IMR-90 (cell line): ENCODE data around the gene RIC8A. TPM values are rescaled to one million over a fixed set of nuclear protein-coding genes. Genes with fewer than 3 reads are reported as not detected.

ENCODE experiments used
- ATAC-seq: fragments of 200-7000 bp; cut with Tn5 transposase; 2 replicates; pipeline ENCODE4 v1.9.1; 2020; ENCODE audit warnings: low read depth, mild to moderate bottlenecking, moderate library complexity
- BruUV-seq: library from RNA; stranded (reverse); fragments of 400-500 nt; replicated peaks from 2 replicates; lab custom pipeline; 2021; lab: Mats Ljungman, UMichigan
- CTCF ChIA-PET: fragments of 300-600 bp; formaldehyde crosslinking; extraction: SDS; loops from one replicate; lab custom pipeline; 2021; ENCODE audit warnings: antibody characterized with exemption; lab: Yijun Ruan, JAX
- POLR2A ChIA-PET: fragments of 300-600 bp; sonication (Branson Sonifier 250); formaldehyde crosslinking; loops from one replicate; lab custom pipeline; 2022; ENCODE audit warnings: antibody characterized with exemption; ENCODE audit not compliant: unreplicated experiment; lab: Charles Lee
- DNase-seq: peaks from one replicate; pipeline ENCODE4 v3.0.0; 2013
- H2AFZ ChIP-seq: replicated peaks from 2 replicates; pipeline ENCODE3; 2013; ENCODE audit warnings: low read length, mild to moderate bottlenecking; ENCODE audit not compliant: poor library complexity
- H2AK5ac ChIP-seq: 2 replicates; pipeline ENCODE4 v1.6.1; 2013; ENCODE audit warnings: low read depth, low read length, inconsistent platforms
- H2AK9ac ChIP-seq: replicated peaks from 2 replicates; pipeline ENCODE3; 2013; ENCODE audit warnings: mild to moderate bottlenecking, low read depth, low read length, moderate library complexity; ENCODE audit not compliant: poor library complexity
- H2BK120ac ChIP-seq: 2 replicates; pipeline ENCODE4 v1.6.1; 2013; ENCODE audit warnings: low read depth, low read length, inconsistent platforms
- H2BK15ac ChIP-seq: 3 replicates; pipeline ENCODE4 v1.6.1; 2013; ENCODE audit warnings: low read depth, low read length, inconsistent platforms
- H2BK20ac ChIP-seq: 2 replicates; pipeline ENCODE4 v1.6.1; 2013; ENCODE audit warnings: low read depth, mild to moderate bottlenecking, inconsistent platforms, low read length, moderate library complexity
- H2BK5ac ChIP-seq: 2 replicates; pipeline ENCODE4 v1.6.1; 2013; ENCODE audit warnings: mild to moderate bottlenecking, low read depth, low read length, inconsistent platforms; ENCODE audit not compliant: poor library complexity, severe bottlenecking
- H3K14ac ChIP-seq: replicated peaks from 2 replicates; pipeline ENCODE4 v1.6.1; 2013; ENCODE audit warnings: low read depth, low read length, inconsistent platforms
- H3K18ac ChIP-seq: 2 replicates; pipeline ENCODE4 v1.6.1; 2013; ENCODE audit warnings: low read depth, low read length, control low read depth
- H3K23ac ChIP-seq: 2 replicates; pipeline ENCODE4 v1.6.1; 2013; ENCODE audit warnings: low read depth, low read length, inconsistent platforms
- H3K27ac ChIP-seq: 2 replicates; pipeline ENCODE4 v1.5.1; 2013; ENCODE audit warnings: mild to moderate bottlenecking, control low read depth, low read length; ENCODE audit not compliant: insufficient read depth
- H3K27me3 ChIP-seq: 2 replicates; pipeline ENCODE4 v1.6.1; 2013; ENCODE audit warnings: low read length; ENCODE audit not compliant: control insufficient read depth, insufficient read depth
- H3K36me3 ChIP-seq: 2 replicates; pipeline ENCODE4 v1.6.1; 2013; ENCODE audit warnings: low read length, mixed read lengths; ENCODE audit not compliant: control insufficient read depth, insufficient read depth
- H3K4ac ChIP-seq: 2 replicates; pipeline ENCODE4 v1.6.1; 2013; ENCODE audit warnings: low read depth, low read length, inconsistent platforms
- H3K4me1 ChIP-seq: 2 replicates; pipeline ENCODE4 v1.6.1; 2013; ENCODE audit warnings: low read length, mixed read lengths; ENCODE audit not compliant: control insufficient read depth, insufficient read depth
- H3K4me2 ChIP-seq: 2 replicates; pipeline ENCODE4 v1.6.1; 2013; ENCODE audit warnings: low read depth, mild to moderate bottlenecking, control low read depth, low read length, moderate library complexity
- H3K4me3 ChIP-seq: 2 replicates; pipeline ENCODE4 v1.5.1; 2013; ENCODE audit warnings: low read depth, mild to moderate bottlenecking, control low read depth, low read length, moderate library complexity; ENCODE audit not compliant: insufficient read depth
- H3K56ac ChIP-seq: 2 replicates; pipeline ENCODE4 v1.6.1; 2013; ENCODE audit warnings: low read length, inconsistent platforms; ENCODE audit not compliant: insufficient read depth; ENCODE audit errors: extremely low read depth
- H3K79me1 ChIP-seq, 2 experiments: 2 replicates each; pipeline ENCODE4 v1.6.1; 2013; ENCODE audit warnings: low read length in 2 of 2, inconsistent platforms in 1 of 2, low read depth in 1 of 2
- H3K9ac ChIP-seq: 2 replicates; pipeline ENCODE4 v1.6.1; 2013; ENCODE audit warnings: low read depth, low read length, control low read depth
- H3K9me1 ChIP-seq: 2 replicates; pipeline ENCODE4 v1.6.1; 2013; ENCODE audit warnings: low read length, inconsistent platforms; ENCODE audit not compliant: insufficient read depth
- H3K9me3 ChIP-seq: 2 replicates; pipeline ENCODE4 v1.6.1; 2013; ENCODE audit warnings: low read length; ENCODE audit not compliant: control insufficient read depth, insufficient read depth
- H4K20me1 ChIP-seq: 2 replicates; pipeline ENCODE4 v1.6.1; 2013; ENCODE audit warnings: low read length, inconsistent platforms; ENCODE audit not compliant: insufficient read depth
- H4K5ac ChIP-seq: 2 replicates; pipeline ENCODE4 v1.6.1; 2013; ENCODE audit warnings: mild to moderate bottlenecking, low read depth, low read length, control low read depth
- H4K8ac ChIP-seq, 2 experiments: 2 replicates each; pipeline ENCODE4 v1.6.1; 2013; ENCODE audit warnings: low read depth in 2 of 2, low read length in 2 of 2, control low read depth in 1 of 2, inconsistent platforms in 1 of 2
- H4K91ac ChIP-seq: 2 replicates; pipeline ENCODE4 v1.6.1; 2013; ENCODE audit warnings: low read depth, low read length, inconsistent platforms; ENCODE audit not compliant: insufficient read depth
- CTCF ChIP-seq: conservative IDR thresholded peaks from 2 replicates; pipeline ENCODE4 v1.5.1; 2012; ENCODE audit warnings: mild to moderate bottlenecking, low read depth, low read length, improper control_type of control experiment
- MXI1 ChIP-seq: IDR thresholded peaks from 2 replicates; pipeline ENCODE4 v1.6.1; 2012; ENCODE audit warnings: low read depth, mild to moderate bottlenecking, low read length, moderate library complexity, borderline replicate concordance
- NFE2L2 ChIP-seq: fragments of 150-350 bp; IDR thresholded peaks from 2 replicates; pipeline ENCODE4 v1.6.1; 2016; ENCODE audit warnings: low read depth, mild to moderate bottlenecking, low read length
- RAD21 ChIP-seq: IDR thresholded peaks from 2 replicates; pipeline ENCODE4 v1.6.1; 2012; ENCODE audit warnings: low read length, improper control_type of control experiment
- RFX5 ChIP-seq: IDR thresholded peaks from 2 replicates; pipeline ENCODE4 v1.8.0; 2012; ENCODE audit warnings: low read depth, mild to moderate bottlenecking, low read length, moderate library complexity
- SMC3 ChIP-seq: fragments of 150-350 bp; IDR thresholded peaks from 2 replicates; pipeline ENCODE4 v1.6.1; 2016; ENCODE audit warnings: low read depth, mild to moderate bottlenecking, antibody characterized with exemption, low read length, moderate library complexity
- USF2 ChIP-seq: fragments of 150-350 bp; IDR thresholded peaks from 2 replicates; pipeline ENCODE4 v1.6.1; 2017; ENCODE audit warnings: mild to moderate bottlenecking, antibody characterized with exemption, low read length, low read depth
- WGBS, 2 experiments: methylation state at CpG; one replicate each; pipeline versions ENCODE4 v1.1.5 to v1.1.7; 2013; ENCODE audit warnings: missing lambda C conversion rate in 2 of 2; ENCODE audit not compliant: insufficient read length in 1 of 2; ENCODE audit errors: extremely low coverage in 2 of 2; 5-methylcytosine and 5-hydroxymethylcytosine counted together
- dilution Hi-C: fragments of 300-500 bp; cut with HindIII; formaldehyde crosslinking; loops from one replicate; pipeline ENCODE4 v1.14.3; 2018; ENCODE audit warnings: low sequenced_read_pairs; ENCODE audit not compliant: unreplicated experiment
- in situ Hi-C: fragments of 300-500 bp; cut with MboI; formaldehyde crosslinking; loops from 3 replicates; pipeline ENCODE4 v1.14.3; 2019; ENCODE audit warnings: low sequenced_read_pairs, inconsistent platforms, mixed read lengths
- intact Hi-C: fragments of 100-400 bp; cut with micrococcal nuclease; formaldehyde crosslinking; loops from 2 replicates; pipeline ENCODE4 v1.10.0; 2022
- polyA plus RNA-seq, 3 experiments: library from polyadenylated mRNA; depleted of rRNA; stranded (reverse); fragments of >200 nt; gene quantifications; 2 replicates each; pipeline ENCODE4 v1.2.3, GENCODE V29; 2012; ENCODE audit warnings: low replicate concordance in 1 of 3
- total RNA-seq: library from RNA; depleted of rRNA; stranded (reverse); fragments of >200 nt; gene quantifications from 2 replicates; pipeline ENCODE4 v1.2.3, GENCODE V29; 2012

RIC8A gene
- total and polyA plus RNA-seq, 2 of the 4 experiments (the other 2 are of a cell fraction), result 129 to 188 TPM

GRCh38 chr11:250274-250673 is 42.8 kb downstream of the RIC8A start:
- Histone ChIP-seq H4K20me1 (peaks cover 3% of the 10 kb centered on the region; the same call in 1 of the 2 replicates), H2BK120ac (no peak overlapping the region), H2AK5ac (no peak overlapping the region), H3K9me1 (no peaks in the 10 kb centered on the region), H3K79me1 (peaks cover 5 to 12% of the 10 kb centered on the region in 2 experiments; a peak in 3 of 4 replicates), H3K4ac (no peak overlapping the region), H2AFZ (no peak overlapping the region), H3K27ac (no peak overlapping the region), H3K56ac (no peak overlapping the region), H3K4me2 (no peak overlapping the region), H3K36me3 (peaks cover 53% of the 10 kb centered on the region), H3K4me3 (no peak overlapping the region), H2BK15ac (no peak overlapping the region), H3K18ac (no peak overlapping the region), H2AK9ac (no peak overlapping the region), H4K91ac (no peak overlapping the region), H3K9ac (no peak overlapping the region), H3K9me3 (no peaks in the 10 kb centered on the region), H4K5ac (no peak overlapping the region), H3K14ac (no peak overlapping the region), H3K27me3 (no peaks in the 10 kb centered on the region), H3K4me1 (no peaks in the 10 kb centered on the region), H4K8ac (no peak overlapping the region), H2BK20ac (no peak overlapping the region), H2BK5ac (no peak overlapping the region), H3K23ac (no peak overlapping the region)
- in situ Hi-C loops (no loop called here), dilution Hi-C loops (no loop called here), intact Hi-C loops (loop anchor here (2.0 kb wide), 1 partner anchor 113 kb away; no protein-coding TSS in a partner anchor)
- ChIA-PET CTCF (interaction anchor here (0.9 to 1.4 kb wide), 5 partner anchors 9 to 112 kb away, joined by 3 to 10 read pairs (median 4); no protein-coding TSS in a partner anchor), POLR2A (interaction anchor here (0.6 kb wide), 1 partner anchor 157 kb away, joined by 3 read pairs; no protein-coding TSS in a partner anchor)
- no peak for DNase-seq
- TF ChIP-seq NFE2L2 (no peak), RFX5 (no peak), SMC3 (no peak), RAD21 (no peak), CTCF (no peak), USF2 (no peak), MXI1 (no peak)
- no CpG with 5 or more reads among the region's 5 CpGs for WGBS, 2 experiments
- no TSS peak for BruUV-seq
- ATAC-seq, result no peak
